GM19328 (cell line): ENCODE results near the gene DECR2.
"Not testable (repeated sequence)": the region's sequence is repeated elsewhere in the genome, so short reads cannot be mapped to it uniquely, and the experiment has no call there.

Source experiments
- ATAC-seq: cut with Tn5 transposase; IDR thresholded peaks from one replicate; pipeline ENCODE4 v1.9.1; 2021; ENCODE audit warnings: mild to moderate bottlenecking, moderate library complexity; ENCODE audit not compliant: unreplicated experiment

Gene DECR2

GRCh38 chr16:398561-399339 lies 2.9 kb upstream of the DECR2 start:
- ATAC-seq, result no peak

- no peak for ATAC-seq
Observed at GRCh38 chr16:399340-400019, 2.2 kb upstream of the DECR2 start.

DNA sequence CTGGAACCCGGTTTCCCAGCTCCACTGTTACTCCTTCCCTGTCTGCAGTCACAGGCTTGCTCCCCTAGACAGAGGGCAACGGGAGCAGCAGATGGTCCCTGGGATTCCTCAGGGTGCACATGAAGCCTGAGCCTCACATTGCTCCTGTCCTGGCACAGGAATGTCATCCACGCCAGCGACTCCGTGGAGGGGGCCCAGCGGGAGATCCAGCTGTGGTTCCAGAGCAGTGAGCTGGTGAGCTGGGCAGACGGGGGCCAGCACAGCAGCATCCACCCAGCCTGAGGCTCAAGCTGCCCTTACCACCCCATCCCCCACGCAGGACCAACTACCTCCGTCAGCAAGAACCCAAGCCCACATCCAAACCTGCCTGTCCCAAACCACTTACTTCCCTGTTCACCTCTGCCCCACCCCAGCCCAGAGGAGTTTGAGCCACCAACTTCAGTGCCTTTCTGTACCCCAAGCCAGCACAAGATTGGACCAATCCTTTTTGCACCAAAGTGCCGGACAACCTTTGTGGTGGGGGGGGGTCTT lies 1.6 kb upstream of the DECR2 start:
- ATAC-seq, result no peak

- no peak for ATAC-seq
Observed at GRCh38 chr16:404971-405486, 3.3 kb downstream of the DECR2 start.

GRCh38 chr16:405548-406506 lies 4.1 kb downstream of the DECR2 start:
- no peak for ATAC-seq

GRCh38 chr16:407253-407652 lies 5.6 kb downstream of the DECR2 start:
- no peak for ATAC-seq

- ATAC-seq, result no peak
Observed at GRCh38 chr16:410516-411178, 9.0 kb downstream of the DECR2 start.

DNA sequence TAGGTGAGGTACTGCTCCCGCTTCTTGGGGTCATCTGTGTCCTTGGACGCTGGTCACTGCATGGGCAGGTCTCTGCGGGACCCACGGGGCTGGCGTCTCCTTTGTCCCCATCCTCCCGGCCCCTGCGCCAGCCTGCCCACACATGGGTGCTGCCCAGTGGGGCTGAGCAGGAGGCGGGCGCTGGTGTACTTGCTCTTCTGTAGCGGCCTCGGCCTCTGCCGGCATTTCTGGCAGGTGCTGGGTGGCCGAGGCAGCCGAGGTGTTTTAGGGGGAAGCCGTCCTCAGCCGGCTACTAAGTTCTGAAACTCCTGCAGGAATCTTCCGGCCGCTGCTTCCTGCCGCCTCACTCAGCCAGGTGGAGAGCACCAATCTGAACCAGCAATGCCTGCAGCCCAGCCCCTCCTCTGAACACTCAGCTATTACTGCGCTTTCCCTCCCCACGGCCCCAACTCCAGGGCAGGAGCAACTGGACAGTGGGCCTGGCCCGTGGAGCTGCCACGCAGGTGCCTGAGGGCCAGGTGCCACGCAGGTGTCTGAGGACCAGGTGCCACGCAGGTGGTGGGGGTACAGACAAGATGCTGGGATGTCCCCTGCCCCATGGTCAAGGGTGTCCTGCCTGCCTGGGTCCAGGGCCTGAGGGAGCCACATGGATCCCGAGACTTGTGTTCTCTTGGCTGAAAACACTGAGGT lies 10.0 kb downstream of the DECR2 start:
- ATAC-seq, result no peak

- ATAC-seq, result no peak
Observed at GRCh38 chr16:414395-415169, 12.9 kb downstream of the DECR2 start.

GRCh38 chr16:415170-415498 lies 13.4 kb downstream of the DECR2 start:
- ATAC-seq, result not testable (repeated sequence)

GRCh38 chr16:422179-422578 lies 20.5 kb downstream of the DECR2 start:
- not testable (repeated sequence) for ATAC-seq

DNA sequence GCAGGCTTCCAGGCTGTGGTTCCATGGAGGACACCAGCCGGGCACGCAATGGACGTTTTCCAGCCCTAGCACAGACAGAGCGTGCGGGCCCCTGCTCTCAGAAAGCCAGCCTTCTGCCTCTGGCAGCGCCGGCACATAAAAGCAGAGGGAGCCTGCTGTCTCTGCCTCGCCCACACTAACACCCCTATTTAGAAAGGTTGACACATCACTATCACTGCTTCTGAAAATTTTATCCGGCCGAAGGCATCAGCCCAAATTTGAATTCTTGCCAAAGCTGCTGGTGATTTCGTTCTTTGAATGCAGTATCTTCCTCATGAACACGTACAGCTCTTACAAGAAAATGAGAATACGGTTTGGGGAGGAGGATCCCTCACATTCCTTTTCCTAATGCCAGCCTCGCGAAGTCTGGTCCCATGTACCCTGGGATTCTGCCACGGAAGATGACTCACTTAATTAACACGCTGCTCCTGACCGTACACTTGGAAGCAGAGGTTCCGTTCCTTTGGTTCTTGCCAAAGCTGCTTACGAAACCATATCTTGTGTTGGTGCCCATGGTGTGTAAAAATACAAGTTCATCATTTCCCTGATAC lies 22.4 kb downstream of the DECR2 start:
- ATAC-seq, result no peak

GRCh38 chr16:424623-425081 lies 23.0 kb downstream of the DECR2 start:
- no peak for ATAC-seq

- peak; percentile 71 for ATAC-seq
Observed at GRCh38 chr16:425082-425718, 23.5 kb downstream of the DECR2 start, which contains the start of gene RAB11FIP3. Gene RAB11FIP3 (plus strand): TSS chr16:425649. CDS start chr16:426007, 358 bp downstream.

GRCh38 chr16:425740-426114 lies 24.0 kb downstream of the DECR2 start:
- ATAC-seq, result peak; percentile 33

GRCh38 chr16:426115-426905 lies 24.6 kb downstream of the DECR2 start:
- ATAC-seq, result no peak

GRCh38 chr16:426906-427249 lies 25.2 kb downstream of the DECR2 start:
- ATAC-seq, result no peak
